ENCODE data around the gene KLRC3.
"Not testable (repeated sequence)": the region's sequence is repeated elsewhere in the genome, so short reads cannot be mapped to it uniquely, and the experiment has no call there.

DNA sequence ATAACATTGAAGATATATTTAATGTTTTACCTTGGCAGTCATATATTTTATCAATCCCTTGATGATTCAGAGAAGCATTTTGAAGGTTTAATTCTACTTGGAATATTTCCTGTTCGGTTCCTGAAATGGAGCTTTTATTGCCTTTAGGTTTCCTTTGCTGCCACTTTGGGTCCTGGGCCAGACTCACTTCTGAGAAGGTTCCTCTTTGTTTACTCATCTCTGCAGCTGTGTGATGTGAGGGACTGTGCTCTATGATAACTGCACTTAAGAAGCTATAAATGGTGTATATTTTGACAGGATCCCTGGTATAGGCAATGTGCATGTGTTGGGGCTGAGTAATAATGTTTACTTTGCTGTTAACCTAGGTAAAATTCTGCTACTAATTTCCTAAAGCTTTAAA lies at the start of gene KLRC3:
- TF ChIP-seq, protein P1, sequence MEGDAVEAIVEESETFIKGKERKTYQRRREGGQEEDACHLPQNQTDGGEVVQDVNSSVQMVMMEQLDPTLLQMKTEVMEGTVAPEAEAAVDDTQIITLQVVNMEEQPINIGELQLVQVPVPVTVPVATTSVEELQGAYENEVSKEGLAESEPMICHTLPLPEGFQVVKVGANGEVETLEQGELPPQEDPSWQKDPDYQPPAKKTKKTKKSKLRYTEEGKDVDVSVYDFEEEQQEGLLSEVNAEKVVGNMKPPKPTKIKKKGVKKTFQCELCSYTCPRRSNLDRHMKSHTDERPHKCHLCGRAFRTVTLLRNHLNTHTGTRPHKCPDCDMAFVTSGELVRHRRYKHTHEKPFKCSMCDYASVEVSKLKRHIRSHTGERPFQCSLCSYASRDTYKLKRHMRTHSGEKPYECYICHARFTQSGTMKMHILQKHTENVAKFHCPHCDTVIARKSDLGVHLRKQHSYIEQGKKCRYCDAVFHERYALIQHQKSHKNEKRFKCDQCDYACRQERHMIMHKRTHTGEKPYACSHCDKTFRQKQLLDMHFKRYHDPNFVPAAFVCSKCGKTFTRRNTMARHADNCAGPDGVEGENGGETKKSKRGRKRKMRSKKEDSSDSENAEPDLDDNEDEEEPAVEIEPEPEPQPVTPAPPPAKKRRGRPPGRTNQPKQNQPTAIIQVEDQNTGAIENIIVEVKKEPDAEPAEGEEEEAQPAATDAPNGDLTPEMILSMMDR (IDR thresholded peaks at IDR 0.05), result not testable (repeated sequence)
- TF ChIP-seq POLR2A (IDR thresholded peaks at IDR 0.05), result not testable (repeated sequence)
